Fibroblast of skin of left biceps (primary cell): ENCODE results near the gene AMER3.

Source experiments
- DNase-seq, 2 experiments: peaks; one replicate each; pipeline ENCODE4 v3.0.0-alpha.2; 2013; ENCODE audit warnings: low read depth in 2 of 2

Gene AMER3

DNA sequence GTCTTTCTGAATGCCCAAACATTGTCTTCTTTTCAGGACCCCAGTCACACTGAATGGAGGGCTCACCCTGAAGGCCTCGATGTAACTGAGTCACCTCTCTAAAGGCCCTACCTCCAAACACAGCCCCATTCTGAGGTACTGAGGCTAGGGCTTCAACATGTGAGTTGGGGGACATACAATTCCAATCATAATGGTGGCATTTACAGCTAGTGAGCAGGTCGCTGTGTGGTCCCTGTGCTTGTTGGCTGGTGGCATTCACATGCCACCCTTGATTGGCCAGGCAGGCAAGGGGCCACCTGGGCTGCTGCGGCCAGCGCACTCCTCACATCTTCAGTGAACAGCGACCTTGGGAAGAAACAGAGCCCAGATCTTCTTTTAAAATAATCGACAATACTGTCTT lies 30.7 kb downstream of the AMER3 start:
- no peak for DNase-seq

DNA sequence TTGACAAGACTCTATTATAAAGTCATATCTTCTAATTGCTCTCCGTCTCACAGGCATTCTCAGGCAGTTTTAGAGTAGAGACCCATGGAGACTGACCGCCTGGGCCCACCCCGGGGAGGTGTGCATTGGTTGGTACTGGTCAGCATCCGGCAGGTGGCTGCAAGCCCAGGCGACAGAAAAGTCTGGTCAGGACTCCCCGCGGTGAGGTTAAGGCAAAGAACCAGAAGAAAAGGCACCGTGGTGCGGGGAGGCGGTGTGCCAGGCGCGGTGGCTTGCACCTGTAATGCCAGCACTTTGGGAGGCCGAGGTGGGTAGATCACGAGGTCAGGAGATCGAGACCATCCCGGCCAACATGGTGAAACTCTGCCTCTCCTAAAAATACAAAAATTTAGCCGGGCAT lies 32.5 kb downstream of the AMER3 start:
- DNase-seq, result no peak

DNA sequence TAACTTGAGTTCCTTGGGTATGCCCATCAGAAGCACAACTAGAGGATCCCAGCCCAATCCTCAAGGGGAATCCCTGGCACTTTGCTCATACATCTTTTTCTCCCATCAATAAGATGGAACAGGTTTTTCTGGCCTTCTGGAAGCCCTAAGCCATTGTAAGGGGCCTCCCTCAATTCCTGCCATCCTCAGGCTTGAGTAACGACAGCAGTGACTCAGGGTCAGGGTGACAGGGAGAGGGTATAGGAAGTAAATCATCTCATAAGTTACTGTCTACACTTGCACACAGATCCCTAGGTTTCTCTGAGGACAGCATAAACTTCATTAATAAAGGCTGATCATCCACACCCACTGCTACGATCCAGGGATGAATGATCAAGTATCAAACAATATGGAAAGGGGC lies 35.0 kb downstream of the AMER3 start:
- DNase-seq, result no peak

DNA sequence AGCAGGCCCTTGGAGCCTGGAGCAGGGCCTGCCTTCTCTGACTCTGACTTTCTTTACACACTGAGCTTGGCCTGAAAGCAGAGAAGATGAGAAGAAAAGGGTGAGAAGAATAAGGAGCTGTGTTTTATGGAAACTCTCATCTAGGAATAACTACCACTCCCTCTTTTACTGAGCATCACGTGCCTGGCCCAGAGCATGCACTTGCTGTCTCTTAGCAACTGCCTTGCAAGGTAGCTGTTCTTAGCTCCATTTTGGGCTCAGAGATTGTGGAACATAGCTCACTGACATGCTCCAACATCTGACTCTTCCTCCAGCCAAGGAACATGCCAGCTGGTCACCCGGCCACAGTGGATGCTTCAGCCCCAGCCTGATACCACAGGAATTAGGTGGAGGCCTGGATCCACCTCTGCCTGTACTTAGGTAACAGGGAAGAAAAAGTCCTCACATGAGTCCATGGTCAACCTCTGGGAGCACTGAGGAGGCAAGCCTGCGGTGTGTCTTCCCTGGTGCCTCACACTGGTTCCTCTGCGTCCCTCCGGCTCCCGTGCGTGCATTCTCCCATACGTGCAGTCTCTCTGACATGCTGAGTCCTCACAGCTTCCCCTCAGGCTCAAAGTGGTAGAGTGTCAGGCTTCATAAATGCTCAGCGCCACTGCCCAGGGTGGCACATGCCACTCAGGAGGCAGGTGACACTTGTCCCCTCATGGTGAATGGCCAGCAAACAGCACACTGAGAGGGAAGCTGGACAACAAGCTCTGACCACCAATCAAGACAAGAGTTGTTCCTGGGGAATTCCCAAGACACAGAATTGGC lies 35.7 kb downstream of the AMER3 start:
- DNase-seq, result no peak

DNA sequence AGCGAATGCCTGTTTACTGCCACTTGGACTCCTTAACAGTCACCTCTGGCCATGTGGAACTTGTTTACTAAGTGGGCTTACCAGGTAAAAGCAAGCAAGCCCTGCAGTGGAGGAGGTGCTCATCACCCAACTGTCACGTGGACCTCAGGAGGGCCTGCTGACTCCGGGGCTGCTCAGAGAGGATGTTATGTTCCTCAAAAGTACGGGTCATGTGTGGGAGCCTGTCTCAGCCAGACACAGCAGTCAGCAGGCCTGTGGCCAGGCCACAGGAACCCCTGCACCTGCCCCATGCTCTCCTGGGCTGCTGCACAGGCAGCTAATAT lies 36.2 kb downstream of the AMER3 start:
- no peak for DNase-seq

DNA sequence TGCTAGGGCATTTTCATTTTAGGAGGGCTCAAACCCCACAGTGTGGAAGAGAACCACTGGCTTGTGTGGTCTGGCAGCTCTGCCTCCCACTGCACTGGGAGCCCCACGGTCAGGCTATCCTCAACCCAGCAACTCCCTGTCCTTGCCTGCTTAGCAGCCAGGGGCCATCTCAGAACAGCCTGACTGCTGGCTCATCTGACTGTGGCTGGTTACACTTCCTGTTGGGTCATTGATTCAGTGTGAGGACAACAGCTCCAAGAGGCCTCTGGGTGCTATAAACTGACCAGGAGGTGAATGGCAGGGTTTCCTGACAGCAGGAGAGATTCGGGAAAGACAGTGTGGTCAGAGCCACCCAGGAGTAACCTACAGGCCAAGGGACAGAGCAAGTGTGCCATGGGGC lies 40.1 kb downstream of the AMER3 start:
- no peak for DNase-seq

DNA sequence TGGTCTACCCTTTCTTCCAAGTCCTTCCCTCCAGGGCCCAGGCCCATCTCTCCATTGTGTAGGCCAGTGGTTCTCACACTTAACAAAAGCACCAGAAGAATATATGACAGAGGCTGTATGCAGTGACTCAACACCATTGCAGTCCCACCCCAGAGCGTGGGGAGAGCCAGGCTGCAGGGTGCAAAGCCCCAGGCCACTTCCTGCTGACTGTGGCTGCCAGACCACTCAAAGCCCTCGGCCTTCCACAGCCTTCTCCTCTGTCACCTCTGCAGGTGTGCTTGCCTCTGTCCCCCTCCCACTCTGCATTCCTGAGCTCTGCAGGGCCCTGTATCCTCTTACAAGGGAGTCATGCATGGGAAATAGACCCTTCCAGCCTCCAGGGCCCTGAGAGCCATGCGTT lies 41.0 kb downstream of the AMER3 start:
- DNase-seq, result no peak

DNA sequence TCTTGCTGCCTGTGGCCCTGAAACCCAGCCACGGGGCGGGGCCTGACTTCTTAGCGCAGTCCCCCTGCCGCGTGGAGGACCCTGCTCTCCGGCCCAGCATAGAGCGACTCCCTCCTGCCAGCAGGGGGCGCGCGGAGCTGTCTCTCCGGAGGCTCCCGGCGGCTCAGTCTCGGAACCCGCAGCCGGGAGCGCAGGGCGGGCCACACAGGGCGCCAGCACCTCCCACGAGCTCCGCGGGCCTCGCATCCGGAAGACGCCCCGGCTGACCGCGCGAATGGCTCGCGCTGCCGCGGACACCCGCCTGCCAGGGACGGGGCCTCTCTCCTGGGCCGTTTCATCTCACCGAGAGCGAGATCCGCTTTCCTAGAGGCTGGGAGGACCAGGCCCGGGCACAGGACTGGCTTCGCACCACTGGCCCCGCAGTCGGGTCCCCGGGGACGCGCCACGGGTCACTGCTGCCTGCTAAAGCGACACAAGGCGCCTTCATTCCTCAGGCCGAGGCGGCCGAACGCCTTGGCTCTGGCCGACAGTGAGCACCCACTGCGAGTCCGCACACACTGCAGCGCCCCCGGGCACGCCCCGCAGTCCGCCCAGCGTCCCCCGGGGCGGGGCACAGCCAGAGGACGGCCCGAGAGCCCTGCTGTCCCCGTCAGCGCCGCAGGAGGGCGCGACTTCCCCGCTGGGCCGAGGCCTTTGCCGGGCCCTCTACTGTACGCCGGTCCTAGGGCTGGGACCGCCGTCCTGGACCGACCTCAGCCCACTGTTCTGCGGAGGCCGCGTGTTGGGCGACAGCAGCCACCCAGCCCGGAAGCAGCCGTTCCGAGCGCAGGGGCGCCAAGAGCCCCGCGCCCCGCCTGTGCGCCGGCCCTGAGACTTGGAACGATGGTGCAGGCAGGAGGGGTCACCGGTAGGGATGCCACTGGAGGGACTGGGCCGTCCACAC lies 42.4 kb downstream of the AMER3 start:
- peak; percentile 57 to 67 for DNase-seq

DNA sequence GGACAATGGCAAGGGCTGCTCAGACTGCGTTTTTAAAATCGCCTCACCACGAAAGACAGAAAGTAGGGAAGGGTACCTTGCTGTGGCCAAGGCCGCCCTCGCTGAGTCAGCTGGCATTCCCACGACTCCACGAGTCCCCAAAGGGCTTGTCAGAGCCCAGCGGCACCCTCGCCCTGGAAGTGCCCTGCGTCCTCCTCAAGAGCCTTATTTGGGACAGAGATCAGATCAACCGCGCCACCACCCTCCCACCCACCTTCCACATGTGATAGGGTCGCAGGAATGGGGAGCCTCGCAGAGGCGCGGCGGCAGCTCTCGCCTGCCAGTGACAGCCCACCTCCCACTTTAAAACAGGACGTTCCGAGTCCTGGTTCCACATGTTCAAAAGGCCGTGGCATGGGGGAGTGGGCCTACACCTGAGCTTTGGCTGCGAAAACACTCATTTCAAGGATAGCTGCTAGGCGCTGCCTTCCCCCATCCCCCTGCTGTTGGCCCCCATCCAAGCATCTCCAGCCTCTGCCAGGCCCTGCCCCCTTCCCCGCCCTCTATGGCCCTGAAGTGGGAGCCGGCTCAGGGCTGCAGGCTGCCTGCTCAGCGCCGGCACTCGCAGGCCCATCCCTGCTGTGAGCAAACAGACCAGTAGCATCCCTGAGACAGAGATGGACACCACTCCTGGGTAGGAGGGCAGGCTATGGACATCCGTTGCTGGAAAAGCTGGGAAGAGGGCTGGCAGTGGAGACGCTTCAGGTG lies 43.3 kb downstream of the AMER3 start:
- no peak for DNase-seq

DNA sequence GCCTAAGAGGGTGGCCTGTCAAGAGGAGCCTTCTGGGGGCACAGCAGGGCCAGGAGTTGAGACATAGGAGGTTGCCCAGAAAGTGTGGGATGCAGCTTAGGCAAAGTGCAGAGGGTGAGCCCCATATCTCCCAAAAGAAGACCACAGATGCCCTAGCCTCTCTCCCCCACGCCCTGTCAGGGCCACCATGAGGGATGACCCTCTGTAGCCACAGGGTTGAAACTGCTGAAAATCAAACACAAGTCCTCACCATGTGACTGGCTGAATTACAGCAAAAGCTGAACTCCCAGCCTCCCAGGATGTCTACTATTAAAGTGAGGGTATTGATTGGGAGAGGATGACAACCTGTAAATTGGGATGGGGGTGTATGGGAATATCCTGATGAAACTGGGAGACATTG lies 44.0 kb downstream of the AMER3 start:
- DNase-seq, result no peak

DNA sequence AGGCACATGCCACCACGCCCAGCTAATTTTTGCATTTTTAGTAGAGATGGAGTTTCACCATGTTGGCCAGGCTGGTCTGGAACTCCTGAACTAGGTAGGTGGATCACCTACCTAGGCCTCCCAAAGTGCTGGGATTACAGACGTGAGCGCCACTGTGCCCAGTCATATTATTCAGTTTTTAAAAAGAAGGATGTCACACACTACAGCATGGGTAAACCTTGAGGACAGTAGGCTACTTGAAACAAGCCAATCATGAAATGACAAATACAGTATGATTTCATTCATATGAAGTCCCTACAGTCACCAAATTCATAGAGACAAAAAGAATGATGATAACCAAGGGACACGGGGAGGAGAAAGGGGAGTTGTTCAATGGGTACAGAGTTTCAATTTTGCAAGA lies 50.3 kb downstream of the AMER3 start:
- DNase-seq, result no peak

DNA sequence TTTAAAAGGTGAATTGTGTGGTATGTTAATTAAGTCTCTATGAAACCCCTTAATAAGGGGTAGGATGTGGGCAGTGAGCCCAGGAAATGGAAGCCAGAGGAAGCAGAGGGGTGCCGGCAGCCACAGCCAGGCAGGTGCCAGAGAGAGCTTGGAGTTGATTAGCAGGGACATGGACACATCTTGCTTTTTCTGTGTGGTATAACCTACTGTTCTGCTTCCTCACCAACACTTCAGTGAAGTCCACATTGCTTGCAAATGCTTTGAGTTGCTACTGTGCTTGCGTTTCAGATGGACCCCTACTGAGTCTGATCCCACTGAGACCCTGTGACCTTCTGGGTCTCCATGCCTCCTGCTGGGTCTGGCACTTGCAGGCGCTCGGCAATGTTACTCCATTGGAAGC lies 51.0 kb downstream of the AMER3 start:
- DNase-seq, result no peak

DNA sequence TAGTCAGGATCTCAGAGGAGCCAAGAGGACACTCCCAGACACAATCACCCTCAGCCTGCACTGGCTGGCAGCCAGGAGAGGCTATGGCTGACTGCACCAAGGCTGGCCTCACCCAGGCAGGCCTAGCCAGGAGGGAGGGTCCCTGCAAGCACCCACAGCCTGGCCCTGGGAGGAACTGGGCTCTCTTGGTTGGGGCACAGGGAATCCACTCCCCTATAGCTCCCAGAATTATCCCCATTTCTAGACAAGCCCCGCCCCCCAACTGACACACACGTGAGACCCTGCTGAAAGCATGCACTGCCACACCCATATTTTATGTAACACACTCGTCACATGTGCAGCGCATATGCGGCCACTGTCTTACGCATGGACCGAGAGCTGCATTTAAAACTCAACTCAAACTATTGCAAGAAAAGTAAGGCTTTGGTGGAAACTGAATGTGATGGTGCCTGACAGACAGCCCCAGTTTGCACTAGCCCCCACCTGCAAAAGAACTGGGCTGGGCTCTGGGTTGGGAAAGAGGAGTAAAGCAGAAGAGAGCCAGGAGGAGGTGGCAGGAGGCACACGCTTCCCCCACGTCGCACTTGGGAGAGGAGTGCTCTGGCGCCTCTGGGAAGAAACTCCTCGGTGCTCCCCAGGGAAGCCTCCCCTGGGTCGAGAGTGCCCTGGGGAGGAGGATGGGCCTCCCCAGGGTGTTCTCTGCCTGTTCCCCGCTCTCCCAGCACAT lies 52.5 kb downstream of the AMER3 start:
- no peak for DNase-seq

DNA sequence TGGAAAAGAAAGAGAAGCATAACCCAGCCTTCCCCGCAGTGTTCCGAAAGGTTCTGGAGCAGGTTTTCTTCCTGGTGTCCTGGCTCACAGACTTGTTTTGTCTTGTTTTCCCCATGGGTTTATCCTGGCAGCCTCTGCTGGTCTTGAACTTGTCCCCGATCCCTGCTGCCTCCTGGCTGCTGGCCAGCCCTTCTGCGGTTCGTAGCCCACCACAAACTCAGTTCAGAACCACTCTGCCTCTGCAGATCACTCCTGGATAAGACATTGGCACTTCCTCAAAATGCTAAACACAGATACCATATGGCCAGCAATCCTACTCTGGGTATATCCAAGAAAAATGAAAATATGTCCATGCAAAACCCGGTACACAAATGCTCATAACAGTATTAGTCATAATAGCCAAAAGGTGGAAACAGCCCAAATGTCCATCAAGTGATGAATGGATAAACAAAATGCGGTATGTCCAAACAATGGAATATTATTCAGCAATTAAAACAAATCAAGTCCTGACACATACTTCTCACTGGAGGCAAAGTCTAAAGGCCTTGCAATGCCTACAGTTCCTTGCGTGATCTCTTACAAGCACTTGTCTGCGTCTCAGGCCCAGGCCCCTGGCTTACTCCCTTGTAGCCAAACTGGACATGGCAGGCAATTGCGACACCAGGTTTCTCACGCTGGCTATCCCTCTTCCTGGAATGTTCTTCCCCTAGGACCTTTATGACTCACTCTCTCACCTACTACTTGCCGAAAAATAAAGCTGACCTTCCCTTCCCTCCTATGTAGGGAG lies 53.3 kb downstream of the AMER3 start:
- no peak for DNase-seq

DNA sequence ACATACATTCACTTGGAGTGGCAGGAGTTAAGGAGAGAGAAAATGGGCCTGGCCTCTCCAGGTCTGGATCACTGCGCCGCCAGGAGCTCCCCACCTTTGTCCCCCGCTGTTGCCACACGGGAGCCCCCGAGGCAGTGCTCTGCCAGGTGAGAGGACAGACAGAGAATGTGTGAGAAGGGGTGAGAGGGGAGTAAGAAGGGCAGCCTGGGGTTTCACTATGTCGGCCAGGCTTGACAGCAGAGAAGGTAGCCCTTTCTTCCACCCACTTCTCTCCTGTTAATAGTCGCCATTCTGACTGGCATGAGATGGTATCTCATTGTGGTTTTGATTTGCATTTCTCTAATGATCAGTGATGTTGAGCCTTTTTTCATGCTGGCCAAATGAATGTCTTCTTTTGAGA lies 55.1 kb downstream of the AMER3 start:
- DNase-seq, result no peak

DNA sequence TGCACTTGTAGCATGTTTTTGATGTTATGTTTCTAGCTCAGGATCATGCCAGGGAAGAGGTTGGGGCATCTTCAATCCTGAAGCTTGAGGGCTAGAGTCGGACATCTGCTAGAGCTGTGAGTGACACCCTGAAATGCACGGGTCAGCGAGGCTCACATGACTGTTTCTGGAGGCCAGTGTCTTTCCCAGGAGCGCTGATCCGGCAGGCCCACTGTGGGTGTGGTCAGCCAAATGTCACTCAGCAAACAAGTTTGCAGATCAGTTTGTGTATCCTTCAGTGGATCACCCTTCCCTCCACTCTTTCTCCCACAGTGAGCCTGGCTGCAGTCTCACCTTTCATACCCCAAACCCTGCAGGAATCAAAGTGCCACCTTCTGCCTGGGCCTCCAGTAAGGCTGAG lies 58.4 kb downstream of the AMER3 start:
- DNase-seq, result no peak

DNA sequence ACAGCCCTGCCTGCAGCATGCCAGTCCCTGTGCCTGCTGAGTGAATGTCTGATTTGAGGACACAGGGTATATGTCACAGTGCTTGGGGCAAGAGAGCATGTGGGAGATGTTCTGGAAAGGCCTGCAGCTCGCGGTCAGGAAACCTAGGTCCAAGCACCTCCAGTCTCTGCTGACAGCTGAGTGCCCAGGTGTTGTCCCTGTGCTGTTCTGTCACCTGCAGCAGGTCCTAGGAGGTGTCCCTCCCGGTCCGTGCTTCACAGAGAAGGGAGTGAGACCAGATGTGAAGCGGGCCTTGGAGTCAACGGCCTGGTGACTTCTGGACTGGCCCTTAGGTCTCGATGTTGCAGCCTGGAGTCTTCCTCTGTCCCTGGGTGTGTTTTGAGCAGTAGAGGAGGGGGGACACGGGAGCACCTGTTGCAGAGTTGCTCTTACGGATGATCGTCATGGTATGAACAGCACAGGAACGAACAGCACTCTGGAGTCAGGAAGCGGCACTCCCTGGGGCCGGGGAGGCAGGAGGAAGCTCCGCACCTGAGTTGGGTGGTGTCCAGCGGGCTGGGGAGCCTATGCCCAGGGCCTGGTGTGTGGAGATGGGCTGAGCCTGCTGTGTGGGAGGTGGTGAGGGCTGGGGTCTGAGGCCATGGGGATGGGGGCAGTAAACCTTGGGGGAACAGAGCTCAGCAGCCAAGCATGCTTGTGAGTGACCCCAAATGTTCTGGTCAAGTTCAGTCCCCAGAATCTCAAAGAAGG lies 59.8 kb downstream of the AMER3 start:
- DNase-seq, result no peak
